Rectal smooth muscle tissue (tissue), 1 donor: Measurements from ENCODE around the gene EFCAB11.

Experiments
- H3K27ac ChIP-seq: one replicate; pipeline ENCODE4 v1.7.0; 2013; ENCODE audit warnings: low read depth, low read length, inconsistent platforms
- H3K27me3 ChIP-seq: one replicate; pipeline ENCODE4 v1.7.0; 2013; ENCODE audit warnings: low read length; ENCODE audit not compliant: control insufficient read depth, insufficient read depth
- H3K36me3 ChIP-seq: one replicate; pipeline ENCODE4 v1.7.0; 2013; ENCODE audit warnings: low read length; ENCODE audit not compliant: control insufficient read depth, insufficient read depth
- H3K4me1 ChIP-seq: one replicate; pipeline ENCODE4 v1.7.0; 2013; ENCODE audit warnings: low read length; ENCODE audit not compliant: control insufficient read depth, insufficient read depth
- H3K4me3 ChIP-seq: one replicate; pipeline ENCODE4 v1.7.0; 2013; ENCODE audit warnings: low read length
- H3K9ac ChIP-seq: one replicate; pipeline ENCODE4 v1.7.0; 2013; ENCODE audit warnings: low read length

EFCAB11 gene

DNA sequence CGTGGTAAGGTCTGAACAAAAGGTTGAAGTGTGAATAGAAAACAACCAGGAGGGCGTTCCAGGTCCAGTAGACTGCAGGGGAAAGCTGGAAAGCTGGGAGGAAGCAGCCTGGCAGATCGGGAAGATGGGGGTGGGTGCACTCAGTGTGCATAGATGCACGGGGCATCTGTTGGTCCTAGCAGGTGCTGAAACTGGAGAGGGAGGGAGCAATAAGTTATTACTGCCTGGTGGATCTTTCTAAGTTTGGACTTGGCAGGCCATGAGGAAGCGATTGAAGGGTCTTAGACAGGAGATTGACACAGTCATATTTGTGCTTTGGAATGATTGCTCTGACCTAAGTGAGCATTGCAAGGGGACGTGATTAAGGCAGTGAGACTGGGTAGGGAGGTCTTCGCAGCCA, 194.4 kb downstream of the EFCAB11 start:
- Histone ChIP-seq H3K4me1 (no peaks in the 10 kb centered on the region), H3K9ac (no peak overlapping the region), H3K27me3 (no peaks in the 10 kb centered on the region), H3K36me3 (no peaks in the 10 kb centered on the region), H3K27ac (no peak overlapping the region), H3K4me3 (no peak overlapping the region)

- Histone ChIP-seq H3K27me3 (no peaks in the 10 kb centered on the region), H3K9ac (no peak overlapping the region), H3K36me3 (no peaks in the 10 kb centered on the region), H3K4me1 (no peaks in the 10 kb centered on the region), H3K4me3 (no peak overlapping the region), H3K27ac (no peak overlapping the region)
Observed at GRCh38 chr14:89757313-89757939, 197.1 kb downstream of the EFCAB11 start.

GRCh38 chr14:89755816-89756215, 198.7 kb downstream of the EFCAB11 start:
- no peaks in the 10 kb centered on the region for H3K36me3 ChIP-seq
- H3K27ac ChIP-seq: no peak overlapping the region
- no peak overlapping the region for H3K4me3 ChIP-seq
- no peaks in the 10 kb centered on the region for H3K27me3 ChIP-seq
- no peak overlapping the region for H3K9ac ChIP-seq
- no peaks in the 10 kb centered on the region for H3K4me1 ChIP-seq

DNA sequence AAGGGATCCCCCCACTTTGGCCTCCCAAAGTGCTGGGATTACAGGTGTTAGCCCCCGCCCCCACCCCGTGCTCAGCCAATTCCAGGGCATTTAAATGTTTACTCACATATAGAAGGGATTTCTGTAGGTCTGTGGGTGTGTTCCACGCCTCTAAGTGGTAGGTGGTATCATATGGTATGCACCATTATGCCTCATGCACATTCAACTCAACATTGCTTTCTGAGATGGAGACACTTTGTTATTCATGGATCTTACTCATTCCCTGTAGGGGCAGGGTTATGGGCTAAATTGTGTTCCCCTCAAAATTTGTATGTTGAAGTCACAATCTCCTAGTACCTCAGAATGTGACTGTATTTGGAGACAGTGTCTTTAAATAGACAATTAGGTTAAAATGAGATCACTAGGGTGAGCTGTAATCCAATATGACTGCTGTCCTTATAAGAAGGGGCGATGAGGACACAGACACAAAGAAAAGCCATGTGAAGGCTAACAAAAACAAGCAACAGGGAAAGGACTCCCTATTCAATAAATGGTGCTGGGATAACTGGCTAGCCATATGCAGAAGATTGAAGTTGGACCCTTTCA, 200.6 kb downstream of the EFCAB11 start:
- Histone ChIP-seq H3K4me3 (no peak overlapping the region), H3K27me3 (no peaks in the 10 kb centered on the region), H3K36me3 (no peaks in the 10 kb centered on the region), H3K27ac (no peak overlapping the region), H3K9ac (no peak overlapping the region), H3K4me1 (no peaks in the 10 kb centered on the region)

DNA sequence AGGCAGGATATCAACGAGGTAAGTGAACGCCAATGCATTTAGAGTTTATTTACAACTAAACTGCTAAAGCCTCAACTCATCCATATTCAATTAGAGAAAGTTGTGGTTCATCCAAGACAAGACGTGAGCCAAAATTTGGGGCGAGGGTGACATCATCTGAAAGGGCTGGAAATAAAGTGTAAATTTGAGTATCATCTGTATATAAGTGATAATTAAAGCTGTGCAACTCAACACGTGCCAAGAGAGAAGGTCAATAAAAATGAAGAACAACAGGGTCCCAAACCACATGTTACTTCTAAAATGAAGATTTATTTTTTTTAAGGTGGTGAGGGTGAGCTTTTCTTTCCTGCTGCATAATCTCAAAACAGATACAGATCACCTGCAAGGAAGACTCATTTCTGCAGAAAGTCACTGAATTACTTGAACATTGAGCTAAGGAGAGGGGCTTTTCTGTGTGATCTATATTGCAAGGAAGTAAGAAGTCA, 203.6 kb downstream of the EFCAB11 start:
- H3K9ac ChIP-seq: no peak overlapping the region
- no peaks in the 10 kb centered on the region for H3K27me3 ChIP-seq
- no peaks in the 10 kb centered on the region for H3K36me3 ChIP-seq
- no peak overlapping the region for H3K4me3 ChIP-seq
- no peaks in the 10 kb centered on the region for H3K4me1 ChIP-seq
- no peak overlapping the region for H3K27ac ChIP-seq

DNA sequence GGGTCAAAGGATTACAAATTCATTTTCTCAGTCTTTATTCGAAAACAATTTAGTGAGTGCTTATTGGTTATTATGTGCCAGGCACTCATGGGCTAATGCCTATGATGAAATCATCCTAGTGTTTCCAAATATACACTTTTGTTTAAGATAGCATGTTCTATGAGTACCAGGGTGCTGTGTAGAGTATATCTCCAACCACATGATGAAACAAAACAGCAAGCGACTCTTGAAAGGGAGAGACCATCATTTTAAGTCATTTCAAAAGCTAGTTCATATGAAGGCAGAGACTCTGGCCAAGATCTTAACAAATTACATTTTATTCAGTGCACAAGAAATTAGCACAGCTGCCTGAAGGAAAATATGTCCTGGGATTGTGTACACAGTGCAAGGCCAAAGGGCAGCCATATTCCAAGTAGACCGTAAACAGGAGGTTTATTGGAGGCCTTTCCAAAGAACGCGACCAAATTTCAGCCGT, 204.2 kb downstream of the EFCAB11 start:
- no peaks in the 10 kb centered on the region for H3K4me1 ChIP-seq
- H3K9ac ChIP-seq: no peak overlapping the region
- no peak overlapping the region for H3K4me3 ChIP-seq
- no peak overlapping the region for H3K27ac ChIP-seq
- H3K27me3 ChIP-seq: no peaks in the 10 kb centered on the region
- H3K36me3 ChIP-seq: no peaks in the 10 kb centered on the region

DNA sequence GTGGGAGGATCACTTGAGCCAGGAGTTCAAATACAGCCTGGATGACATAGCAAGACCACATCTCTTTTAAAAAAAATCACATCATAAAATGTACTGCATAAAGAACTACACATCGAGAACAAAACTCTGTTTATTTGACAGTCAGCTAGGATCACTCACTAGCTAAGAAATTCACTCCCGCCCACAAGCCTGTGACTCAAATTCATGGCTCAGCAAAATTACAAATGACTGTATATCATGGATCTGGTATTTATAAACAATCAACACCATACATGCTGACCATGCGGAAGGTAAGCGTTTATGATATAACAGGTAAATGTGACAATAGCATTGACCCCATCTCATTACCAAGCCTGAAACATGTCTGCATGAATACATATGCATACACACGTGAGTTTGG, 206.5 kb downstream of the EFCAB11 start:
- no peak overlapping the region for H3K27ac ChIP-seq
- no peak overlapping the region for H3K9ac ChIP-seq
- no peaks in the 10 kb centered on the region for H3K27me3 ChIP-seq
- H3K36me3 ChIP-seq: no peaks in the 10 kb centered on the region
- no peak overlapping the region for H3K4me3 ChIP-seq
- no peaks in the 10 kb centered on the region for H3K4me1 ChIP-seq

GRCh38 chr14:89747126-89747525, 207.4 kb downstream of the EFCAB11 start:
- H3K27ac ChIP-seq: no peak overlapping the region
- H3K36me3 ChIP-seq: no peaks in the 10 kb centered on the region
- no peaks in the 10 kb centered on the region for H3K4me1 ChIP-seq
- H3K9ac ChIP-seq: no peak overlapping the region
- no peaks in the 10 kb centered on the region for H3K27me3 ChIP-seq
- H3K4me3 ChIP-seq: no peak overlapping the region

GRCh38 chr14:89746654-89747053, 207.9 kb downstream of the EFCAB11 start:
- no peak overlapping the region for H3K27ac ChIP-seq
- H3K9ac ChIP-seq: no peak overlapping the region

GRCh38 chr14:89746135-89746534, 208.4 kb downstream of the EFCAB11 start:
- H3K9ac ChIP-seq: no peak overlapping the region
- H3K27me3 ChIP-seq: no peaks in the 10 kb centered on the region
- H3K4me1 ChIP-seq: no peaks in the 10 kb centered on the region
- H3K4me3 ChIP-seq: no peak overlapping the region
- no peaks in the 10 kb centered on the region for H3K36me3 ChIP-seq
- H3K27ac ChIP-seq: no peak overlapping the region

More at GRCh38 chr14:89746654-89747053, 207.9 kb downstream of the EFCAB11 start:
- Histone ChIP-seq H3K36me3 (no peaks in the 10 kb centered on the region), H3K27me3 (no peaks in the 10 kb centered on the region), H3K4me3 (no peak overlapping the region), H3K4me1 (no peaks in the 10 kb centered on the region)
